SJCRH30 (cell line): Measurements from ENCODE around the gene IL11RA. TPM values are rescaled to one million over a fixed set of nuclear protein-coding genes. Genes with fewer than 3 reads are reported as not detected.

ENCODE experiments used
- DNase-seq, 2 experiments: peaks; one replicate each; pipeline ENCODE4 v3.0.0-alpha.2; 2015 to 2020
- H3K27ac ChIP-seq: fragments of 250-450 bp; sonication (Bioruptor Pico); 2 replicates; pipeline ENCODE4 v1.5.1; 2020; ENCODE audit warnings: mild to moderate bottlenecking, moderate library complexity
- H3K27me3 ChIP-seq: fragments of 250-450 bp; sonication (Bioruptor Pico); 2 replicates; pipeline ENCODE4 v1.5.1; 2020; ENCODE audit warnings: mild to moderate bottlenecking, moderate library complexity
- H3K36me3 ChIP-seq: fragments of 250-450 bp; sonication (Bioruptor Pico); 2 replicates; pipeline ENCODE4 v1.5.1; 2020; ENCODE audit warnings: mild to moderate bottlenecking, moderate library complexity
- H3K4me1 ChIP-seq: fragments of 250-450 bp; sonication (Bioruptor Pico); 2 replicates; pipeline ENCODE4 v1.5.1; 2020; ENCODE audit warnings: mild to moderate bottlenecking, moderate library complexity
- H3K4me3 ChIP-seq: fragments of 250-450 bp; sonication (Bioruptor Pico); 2 replicates; pipeline ENCODE4 v1.5.1; 2020; ENCODE audit warnings: mild to moderate bottlenecking, moderate library complexity
- H3K9me3 ChIP-seq: fragments of 250-450 bp; sonication (Bioruptor Pico); replicated peaks from 2 replicates; pipeline ENCODE4 v1.5.1; 2020; ENCODE audit warnings: mild to moderate bottlenecking, moderate library complexity
- total RNA-seq: library from RNA; depleted of rRNA; stranded (reverse); fragments of >200 nt; shearing (Covaris generic); gene quantifications from 2 replicates; pipeline ENCODE4 v1.2.3, GENCODE V29; 2014

Gene IL11RA
- total RNA-seq, 1 experiment from 2014 or later, result 3.2 TPM

GRCh38 chr9:34684145-34684544 lies 32.2 kb downstream of the IL11RA start:
- no peaks in the 10 kb centered on the region for H3K4me1 ChIP-seq
- H3K36me3 ChIP-seq, result no peaks in the 10 kb centered on the region
- H3K27me3 ChIP-seq, result no peaks in the 10 kb centered on the region
- no peaks in the 10 kb centered on the region for H3K9me3 ChIP-seq
- DNase-seq, result no peak
- H3K4me3 ChIP-seq, result no peak overlapping the region
- no peak overlapping the region for H3K27ac ChIP-seq

GRCh38 chr9:34684816-34685215 lies 32.8 kb downstream of the IL11RA start:
- Histone ChIP-seq H3K4me3 (no peak overlapping the region), H3K36me3 (no peaks in the 10 kb centered on the region), H3K9me3 (no peaks in the 10 kb centered on the region), H3K4me1 (no peaks in the 10 kb centered on the region), H3K27me3 (no peaks in the 10 kb centered on the region), H3K27ac (no peak overlapping the region)
- DNase-seq, result no peak

- Histone ChIP-seq H3K27ac (no peak overlapping the region), H3K27me3 (no peaks in the 10 kb centered on the region), H3K4me3 (no peak overlapping the region), H3K4me1 (no peaks in the 10 kb centered on the region), H3K36me3 (no peaks in the 10 kb centered on the region), H3K9me3 (no peaks in the 10 kb centered on the region)
- no peak for DNase-seq
Measured at GRCh38 chr9:34685591-34685990, 33.6 kb downstream of the IL11RA start.

- no peaks in the 10 kb centered on the region for H3K9me3 ChIP-seq
- no peaks in the 10 kb centered on the region for H3K4me1 ChIP-seq
- no peak overlapping the region for H3K4me3 ChIP-seq
- no peak overlapping the region for H3K27ac ChIP-seq
- H3K27me3 ChIP-seq, result no peaks in the 10 kb centered on the region
- no peaks in the 10 kb centered on the region for H3K36me3 ChIP-seq
- no peak for DNase-seq
Measured at GRCh38 chr9:34686231-34686630, 34.2 kb downstream of the IL11RA start.

GRCh38 chr9:34686732-34687131 lies 34.7 kb downstream of the IL11RA start:
- DNase-seq, result no peak
- Histone ChIP-seq H3K4me1 (no peaks in the 10 kb centered on the region), H3K9me3 (no peaks in the 10 kb centered on the region), H3K36me3 (no peaks in the 10 kb centered on the region), H3K4me3 (no peak overlapping the region), H3K27ac (no peak overlapping the region), H3K27me3 (no peaks in the 10 kb centered on the region)

- H3K36me3 ChIP-seq, result no peaks in the 10 kb centered on the region
- no peak overlapping the region for H3K27ac ChIP-seq
- no peak for DNase-seq
- H3K4me1 ChIP-seq, result no peaks in the 10 kb centered on the region
- H3K4me3 ChIP-seq, result no peak overlapping the region
- H3K9me3 ChIP-seq, result no peaks in the 10 kb centered on the region
- no peaks in the 10 kb centered on the region for H3K27me3 ChIP-seq
Measured at GRCh38 chr9:34687276-34688030, 35.5 kb downstream of the IL11RA start.

- Histone ChIP-seq H3K27ac (no peak overlapping the region), H3K27me3 (no peaks in the 10 kb centered on the region), H3K4me1 (no peaks in the 10 kb centered on the region), H3K4me3 (no peak overlapping the region), H3K36me3 (no peaks in the 10 kb centered on the region), H3K9me3 (no peaks in the 10 kb centered on the region)
- DNase-seq, result no peak
Measured at GRCh38 chr9:34688329-34689115, 36.5 kb downstream of the IL11RA start.

- Histone ChIP-seq H3K4me1 (no peaks in the 10 kb centered on the region), H3K36me3 (no peaks in the 10 kb centered on the region), H3K27me3 (no peaks in the 10 kb centered on the region), H3K4me3 (no peak overlapping the region), H3K9me3 (no peaks in the 10 kb centered on the region), H3K27ac (no peak overlapping the region)
- DNase-seq, result no peak
Measured at GRCh38 chr9:34689116-34689470, 37.1 kb downstream of the IL11RA start.

- Histone ChIP-seq H3K4me3 (no peak overlapping the region), H3K36me3 (no peaks in the 10 kb centered on the region), H3K27me3 (no peaks in the 10 kb centered on the region), H3K9me3 (no peaks in the 10 kb centered on the region), H3K4me1 (no peaks in the 10 kb centered on the region), H3K27ac (no peak overlapping the region)
- no peak for DNase-seq
Measured at GRCh38 chr9:34689512-34689911, 37.5 kb downstream of the IL11RA start.

GRCh38 chr9:34690983-34691935 lies 39.3 kb downstream of the IL11RA start, which contains the start of gene CCL19:
TSS of gene CCL19 (minus strand) at chr9:34691276. CDS start at chr9:34691139, 137 bp downstream.
- Histone ChIP-seq H3K27ac (no peak within 1 kb of the TSS), H3K9me3 (no peaks in the 10 kb centered on the region), H3K36me3 (no peaks in the 10 kb centered on the region), H3K4me3 (no peak within 1 kb of the TSS), H3K27me3 (no peaks in the 10 kb centered on the region), H3K4me1 (no peaks in the 10 kb centered on the region)
- DNase-seq, result no peak

GRCh38 chr9:34691936-34692315 lies 39.9 kb downstream of the IL11RA start:
- H3K27me3 ChIP-seq, result no peaks in the 10 kb centered on the region
- no peaks in the 10 kb centered on the region for H3K9me3 ChIP-seq
- H3K27ac ChIP-seq, result no peak overlapping the region
- DNase-seq, result no peak
- no peaks in the 10 kb centered on the region for H3K36me3 ChIP-seq
- no peaks in the 10 kb centered on the region for H3K4me1 ChIP-seq
- H3K4me3 ChIP-seq, result no peak overlapping the region

GRCh38 chr9:34693560-34693959 lies 41.6 kb downstream of the IL11RA start:
- Histone ChIP-seq H3K9me3 (no peaks in the 10 kb centered on the region), H3K27me3 (no peaks in the 10 kb centered on the region), H3K4me1 (no peaks in the 10 kb centered on the region), H3K27ac (no peak overlapping the region), H3K4me3 (no peak overlapping the region), H3K36me3 (no peaks in the 10 kb centered on the region)
- DNase-seq, result no peak

GRCh38 chr9:34694811-34695210 lies 42.8 kb downstream of the IL11RA start:
- Histone ChIP-seq H3K4me3 (no peak overlapping the region), H3K27me3 (no peaks in the 10 kb centered on the region), H3K9me3 (no peaks in the 10 kb centered on the region), H3K36me3 (no peaks in the 10 kb centered on the region), H3K27ac (no peak overlapping the region), H3K4me1 (no peaks in the 10 kb centered on the region)
- no peak for DNase-seq

- H3K27me3 ChIP-seq, result peaks cover 4% of the 10 kb centered on the region; the same call in 1 of the 2 replicates
- peak overlapping the region; percentile 54 for H3K4me3 ChIP-seq
- peak; percentile 66 to 72 for DNase-seq
- no peaks in the 10 kb centered on the region for H3K36me3 ChIP-seq
- H3K4me1 ChIP-seq, result no peaks in the 10 kb centered on the region
- H3K9me3 ChIP-seq, result no peaks in the 10 kb centered on the region
- H3K27ac ChIP-seq, result no peak overlapping the region
Measured at GRCh38 chr9:34701023-34701768, 49.2 kb downstream of the IL11RA start.
